C4-2B (cell line): ENCODE results near the gene PON2.
A peak's percentile ranks its signal among the peaks of the same experiment; 100 is the strongest.

Source experiments
- H3K27ac ChIP-seq: fragments of 450-650 bp; 2 replicates; pipeline ENCODE4 v1.5.1; 2017
- ZFX ChIP-seq: fragments of 450-650 bp; IDR thresholded peaks from 2 replicates; pipeline ENCODE4 v1.6.1; 2017
- TF ChIP-seq, protein P1 (sequence below): fragments of 450-650 bp; conservative IDR thresholded peaks from 2 replicates; pipeline ENCODE4 v1.5.1; 2017; ENCODE audit warnings: mild to moderate bottlenecking

PON2 gene

DNA sequence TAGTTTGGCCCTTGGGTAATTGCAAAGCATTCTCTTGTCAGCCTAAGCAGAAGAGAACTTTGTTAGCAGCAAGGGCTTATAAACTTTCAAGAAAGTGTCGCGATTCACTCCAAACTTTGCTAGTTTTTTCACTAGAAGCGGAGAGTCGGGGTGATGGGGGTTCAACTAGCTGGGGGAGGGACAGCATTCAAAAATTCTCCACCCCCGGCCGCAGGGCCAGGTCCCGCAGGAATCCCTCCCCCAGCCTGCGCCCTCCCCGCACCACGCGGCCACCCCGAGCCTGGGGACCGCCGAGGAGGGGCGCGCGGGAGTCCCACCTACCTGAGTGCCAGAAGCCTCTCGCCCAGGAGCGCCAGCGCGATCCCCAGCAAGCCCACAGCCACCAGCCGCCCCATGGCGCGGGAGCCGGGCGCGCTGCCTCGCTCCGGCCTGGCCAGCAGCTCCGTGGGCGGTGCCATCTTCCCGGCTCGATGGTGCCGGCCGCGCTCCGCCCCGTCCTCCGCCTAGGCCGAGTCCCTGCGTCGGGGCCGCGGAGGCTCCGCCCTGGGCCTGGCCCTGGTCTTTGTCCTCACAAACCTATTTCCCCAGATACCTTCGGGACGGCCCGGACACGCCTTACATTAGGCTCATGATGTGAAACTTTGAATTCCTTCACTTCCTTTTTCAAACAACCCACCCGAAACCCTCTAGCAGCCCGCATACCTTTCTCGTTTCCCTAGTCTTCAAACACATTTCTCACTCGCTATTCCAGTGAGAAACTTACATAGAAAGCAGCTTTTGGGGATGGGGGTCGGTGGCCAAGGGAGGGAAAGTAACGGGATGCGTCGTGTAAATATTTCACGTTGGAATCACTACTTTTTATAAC is at the start of gene PON2:
PON2 (minus strand) TSS at position 472 of the 865 bp plus-strand sequence; CDS start at position 395, 77 bp downstream.
- peak within 1 kb of the TSS; percentile 96 for H3K27ac ChIP-seq
- TF ChIP-seq, protein P1, sequence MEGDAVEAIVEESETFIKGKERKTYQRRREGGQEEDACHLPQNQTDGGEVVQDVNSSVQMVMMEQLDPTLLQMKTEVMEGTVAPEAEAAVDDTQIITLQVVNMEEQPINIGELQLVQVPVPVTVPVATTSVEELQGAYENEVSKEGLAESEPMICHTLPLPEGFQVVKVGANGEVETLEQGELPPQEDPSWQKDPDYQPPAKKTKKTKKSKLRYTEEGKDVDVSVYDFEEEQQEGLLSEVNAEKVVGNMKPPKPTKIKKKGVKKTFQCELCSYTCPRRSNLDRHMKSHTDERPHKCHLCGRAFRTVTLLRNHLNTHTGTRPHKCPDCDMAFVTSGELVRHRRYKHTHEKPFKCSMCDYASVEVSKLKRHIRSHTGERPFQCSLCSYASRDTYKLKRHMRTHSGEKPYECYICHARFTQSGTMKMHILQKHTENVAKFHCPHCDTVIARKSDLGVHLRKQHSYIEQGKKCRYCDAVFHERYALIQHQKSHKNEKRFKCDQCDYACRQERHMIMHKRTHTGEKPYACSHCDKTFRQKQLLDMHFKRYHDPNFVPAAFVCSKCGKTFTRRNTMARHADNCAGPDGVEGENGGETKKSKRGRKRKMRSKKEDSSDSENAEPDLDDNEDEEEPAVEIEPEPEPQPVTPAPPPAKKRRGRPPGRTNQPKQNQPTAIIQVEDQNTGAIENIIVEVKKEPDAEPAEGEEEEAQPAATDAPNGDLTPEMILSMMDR = peak; percentile 7; the same call in 1 of the 2 replicates
- peak; percentile 88 for TF ChIP-seq ZFX

DNA sequence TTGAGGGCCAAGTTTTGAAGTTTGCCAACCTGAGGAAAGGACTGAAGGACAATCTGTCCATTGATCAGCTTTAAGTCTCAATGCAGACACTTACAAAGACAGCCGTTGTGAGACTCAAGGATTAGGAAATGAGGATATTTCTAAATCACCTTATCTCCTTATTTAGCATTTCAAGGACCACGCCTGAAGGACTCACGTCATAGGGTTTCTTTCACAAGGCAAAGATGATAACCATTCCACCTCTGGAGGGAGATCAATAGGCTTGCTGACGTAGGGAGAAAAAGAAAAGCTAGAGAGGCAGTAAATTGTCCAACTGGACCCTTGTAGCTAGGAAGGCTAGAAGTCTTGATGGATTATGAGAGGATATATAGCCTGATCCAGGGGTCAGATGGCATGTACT is 47.6 kb upstream of the PON2 start:
- TF ChIP-seq ZFX = no peak
- TF ChIP-seq, protein P1 = no peak

DNA sequence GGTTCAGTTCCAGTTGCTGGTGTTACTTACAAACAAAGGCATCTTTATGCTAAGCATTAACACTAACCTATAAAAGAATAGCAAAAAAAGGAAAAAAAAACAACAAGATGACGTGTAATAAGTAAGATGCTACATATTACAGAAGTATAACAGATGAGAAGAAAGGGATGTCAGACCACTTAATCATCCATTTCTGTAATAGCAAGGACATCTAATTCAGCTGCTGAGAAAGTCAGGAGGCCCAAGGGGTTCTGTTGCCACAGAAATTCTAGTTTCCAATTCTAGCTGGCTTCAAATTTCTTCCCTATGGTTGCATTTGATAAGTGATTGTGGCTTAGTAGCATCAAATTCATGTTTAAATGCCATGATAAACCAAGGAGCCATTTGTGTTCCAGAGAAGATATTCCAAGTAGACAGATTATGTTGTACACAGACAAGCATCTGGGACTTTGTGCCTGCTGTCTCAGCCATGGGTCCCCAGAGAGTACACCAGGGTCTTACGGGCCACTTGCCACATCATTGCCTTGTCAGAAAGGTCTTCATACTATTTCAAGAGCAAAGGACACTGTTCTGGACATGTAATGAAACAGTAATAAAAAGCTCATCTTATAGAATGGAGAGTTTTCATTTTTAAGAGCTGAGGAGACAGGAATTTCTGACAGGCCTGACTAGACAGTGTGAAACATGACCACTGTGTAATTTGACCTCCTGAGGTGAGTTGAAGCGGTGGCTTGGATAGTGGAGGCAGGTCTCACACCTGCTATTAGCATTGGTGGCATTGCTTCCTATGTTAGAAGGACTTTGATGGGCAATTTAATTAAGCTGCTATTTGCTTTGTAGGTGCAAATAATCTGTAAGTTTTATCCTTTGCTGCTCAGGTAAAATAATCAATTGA is 46.7 kb upstream of the PON2 start:
- H3K27ac ChIP-seq = no peak overlapping the region
- TF ChIP-seq, protein P1 = no peak

More for the DNA sequence above, 47.6 kb upstream of the PON2 start:
- no peak overlapping the region for H3K27ac ChIP-seq

- TF ChIP-seq, protein P1 = no peak
- TF ChIP-seq ZFX = no peak
- no peak overlapping the region for H3K27ac ChIP-seq
Observed at GRCh38 chr7:95479992-95480624, 45.3 kb upstream of the PON2 start.

DNA sequence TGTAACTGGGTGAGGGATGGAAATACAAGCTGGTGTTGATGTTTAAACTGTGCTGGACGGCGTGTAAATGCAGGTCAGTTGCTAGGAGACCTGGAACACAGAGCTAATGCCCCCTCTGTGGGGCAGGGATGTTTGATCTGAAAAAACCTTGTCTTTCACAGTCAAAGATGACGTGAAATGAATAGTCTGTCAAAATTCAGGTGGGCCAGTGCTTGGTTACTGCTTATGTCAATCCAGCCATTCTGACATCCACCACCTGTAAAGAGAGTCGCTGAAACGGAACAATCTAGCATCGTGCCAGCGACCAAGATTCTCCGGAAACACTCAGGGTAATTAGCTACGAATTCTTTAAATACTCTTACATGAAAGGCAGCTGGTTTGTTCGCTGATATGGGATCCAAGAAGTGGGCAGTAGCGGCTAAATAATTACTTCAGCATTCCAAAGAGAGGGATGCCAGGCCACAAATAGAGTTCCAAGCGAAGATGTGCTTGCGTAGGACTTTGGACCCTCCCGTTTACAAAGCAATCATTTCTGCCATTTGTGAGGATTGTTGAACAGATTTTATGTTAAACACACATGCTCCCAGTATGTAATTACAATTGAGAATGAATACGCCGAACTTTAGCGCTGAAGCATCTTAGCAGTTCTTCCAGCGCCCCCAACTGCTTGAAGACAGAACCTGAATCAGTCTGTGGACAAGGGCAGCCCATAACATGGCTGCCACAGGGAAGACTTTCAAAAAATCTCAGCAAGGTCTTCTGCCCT is 43.6 kb upstream of the PON2 start:
- no peak overlapping the region for H3K27ac ChIP-seq
- TF ChIP-seq, protein P1 = peak; percentile 47
- no peak for TF ChIP-seq ZFX

GRCh38 chr7:95476904-95477594 is 42.2 kb upstream of the PON2 start:
- TF ChIP-seq, protein P1 = peak; percentile 92
- TF ChIP-seq ZFX = no peak
- no peak overlapping the region for H3K27ac ChIP-seq
